SK-N-SH (cell line): ENCODE results near the gene EPB41L1. TPM values are rescaled to one million over a fixed set of nuclear protein-coding genes. Genes with fewer than 3 reads are reported as not detected.

Experiments used
- CTCF ChIA-PET: fragments of 300-600, 350-600 bp; formaldehyde crosslinking; extraction: SDS; loops from one replicate; lab custom pipeline; 2021; lab: Yijun Ruan, JAX
- POLR2A ChIA-PET: fragments of 350-600 bp; sonication (Branson Sonifier 250); formaldehyde crosslinking; extraction: SDS; loops from one replicate; lab custom pipeline; 2020; ENCODE audit warnings: antibody characterized with exemption, inconsistent platforms; lab: Yijun Ruan, JAX
- DNase-seq: peaks from one replicate; pipeline ENCODE4 v3.0.0; 2012
- H2AFZ ChIP-seq: fragments of 200-600 bp; sonication (generic); 2 replicates; pipeline ENCODE4 v1.8.1; 2016; ENCODE audit warnings: antibody characterized with exemption, mild to moderate bottlenecking, low read depth
- H3F3A ChIP-seq: fragments of 200-600 bp; sonication (generic); replicated peaks from 2 replicates; pipeline ENCODE3; 2016; ENCODE audit warnings: antibody characterized with exemption, mild to moderate bottlenecking; ENCODE audit not compliant: insufficient read depth
- H3K27ac ChIP-seq, 2 experiments: fragments of 200-500 bp in 1 of 2; fragments of 200-600 bp in 1 of 2; sonication (Bioruptor generic) in 1 of 2; sonication (generic), shearing (Covaris generic) in 1 of 2; 2 replicates each; pipeline versions ENCODE4 v1.5.1 to v1.6.1; 2014 to 2016; ENCODE audit warnings: low read depth in 2 of 2, inconsistent platforms in 1 of 2, low read length in 1 of 2, mild to moderate bottlenecking in 1 of 2, mixed read lengths in 1 of 2
- H3K27me3 ChIP-seq: fragments of 200-600 bp; sonication (generic), shearing (Covaris generic); 2 replicates; pipeline ENCODE4 v1.6.1; 2016; ENCODE audit warnings: mixed run types; ENCODE audit not compliant: insufficient read depth
- H3K36me3 ChIP-seq, 2 experiments: fragments of 200-500 bp in 1 of 2; fragments of 200-600 bp in 1 of 2; sonication (Bioruptor generic) in 1 of 2; sonication (generic) in 1 of 2; replicated peaks in 1 of 2; 2 replicates each; pipeline versions ENCODE3 to v1.5.1; 2014 to 2016; ENCODE audit warnings: low read length in 1 of 2, mild to moderate bottlenecking in 1 of 2; ENCODE audit not compliant: insufficient read depth in 2 of 2, control insufficient read depth in 1 of 2
- H3K4me1 ChIP-seq, 2 experiments: fragments of 200-500 bp in 1 of 2; fragments of 200-600 bp in 1 of 2; sonication (Bioruptor generic) in 1 of 2; sonication (generic), shearing (Covaris generic) in 1 of 2; 2 replicates each; pipeline versions ENCODE4 v1.5.1 to v1.6.1; 2014 to 2016; ENCODE audit warnings: low read depth in 1 of 2, low read length in 1 of 2, mixed run types in 1 of 2; ENCODE audit not compliant: insufficient read depth in 2 of 2, control insufficient read depth in 1 of 2
- H3K4me2 ChIP-seq: fragments of 200-600 bp; sonication (generic), shearing (Covaris generic); 2 replicates; pipeline ENCODE4 v1.6.1; 2017; ENCODE audit warnings: mixed run types
- H3K4me3 ChIP-seq, 2 experiments: fragments of 200-500 bp in 1 of 2; fragments of 200-600 bp in 1 of 2; sonication (Bioruptor generic) in 1 of 2; sonication (generic), shearing (Covaris generic) in 1 of 2; 2 replicates each; pipeline versions ENCODE4 v1.5.1 to v1.8.1; 2014 to 2016; ENCODE audit warnings: low read depth in 2 of 2, inconsistent platforms in 1 of 2, low read length in 1 of 2, mild to moderate bottlenecking in 1 of 2, mixed read lengths in 1 of 2, moderate library complexity in 1 of 2
- H3K79me2 ChIP-seq: fragments of 200-600 bp; sonication (generic); 2 replicates; pipeline ENCODE4 v1.8.1; 2017; ENCODE audit warnings: mild to moderate bottlenecking; ENCODE audit not compliant: insufficient read depth
- H3K9ac ChIP-seq: fragments of 200-600 bp; sonication (generic); 2 replicates; pipeline ENCODE4 v1.6.1; 2017; ENCODE audit warnings: mixed run types
- H3K9me2 ChIP-seq: fragments of 200-600 bp; sonication (generic); 2 replicates; pipeline ENCODE4 v1.6.1; 2017; ENCODE audit warnings: mixed run types
- H3K9me3 ChIP-seq: fragments of 200-600 bp; sonication (generic); 2 replicates; pipeline ENCODE4 v1.6.1; 2017; ENCODE audit warnings: mixed run types, mild to moderate bottlenecking, moderate library complexity
- H4K20me1 ChIP-seq: fragments of 200-600 bp; sonication (generic); 2 replicates; pipeline ENCODE4 v1.6.1; 2017; ENCODE audit warnings: mild to moderate bottlenecking, mixed run types; ENCODE audit not compliant: insufficient read depth
- CTCF ChIP-seq: fragments of 200-600 bp; sonication (generic); IDR thresholded peaks from 2 replicates; pipeline ENCODE4 v1.6.1; 2017; ENCODE audit warnings: antibody characterized with exemption, mild to moderate bottlenecking, moderate library complexity
- ELF1 ChIP-seq: IDR thresholded peaks from 2 replicates; pipeline ENCODE4 v1.4.0; 2012
- FOXM1 ChIP-seq: IDR thresholded peaks from 2 replicates; pipeline ENCODE4 v1.4.0; 2012; ENCODE audit warnings: low read depth, mild to moderate bottlenecking
- GABPA ChIP-seq: IDR thresholded peaks from 2 replicates; pipeline ENCODE4 v1.4.0; 2012; ENCODE audit warnings: low read depth, mild to moderate bottlenecking
- GATA2 ChIP-seq: sonication (generic); formaldehyde crosslinking; IDR thresholded peaks from 2 replicates; pipeline ENCODE4 v1.5.0; 2020; ENCODE audit warnings: mild to moderate bottlenecking, missing genetic modification reagents
- JUND ChIP-seq: IDR thresholded peaks from 2 replicates; pipeline ENCODE4 v1.4.0; 2012
- MXI1 ChIP-seq: IDR thresholded peaks from 2 replicates; pipeline ENCODE4 v1.6.1; 2012; ENCODE audit warnings: mild to moderate bottlenecking, low read depth, low read length, improper control_type of control experiment
- NRF1 ChIP-seq: IDR thresholded peaks from 2 replicates; pipeline ENCODE4 v1.6.1; 2012; ENCODE audit warnings: low read depth, mild to moderate bottlenecking, low read length
- RAD21 ChIP-seq: IDR thresholded peaks from 2 replicates; pipeline ENCODE4 v1.6.1; 2012; ENCODE audit warnings: mild to moderate bottlenecking, low read length
- RCOR1 ChIP-seq: fragments of 150-350 bp; IDR thresholded peaks from 2 replicates; pipeline ENCODE4 v1.6.1; 2017; ENCODE audit warnings: antibody characterized with exemption, low read length
- RFX5 ChIP-seq: IDR thresholded peaks from 2 replicates; pipeline ENCODE4 v1.6.1; 2012; ENCODE audit warnings: mild to moderate bottlenecking, improper control_type of control experiment, low read length
- SMC3 ChIP-seq: IDR thresholded peaks from 2 replicates; pipeline ENCODE4 v1.6.1; 2012; ENCODE audit warnings: low read depth, low read length, improper control_type of control experiment
- TCF12 ChIP-seq: IDR thresholded peaks from 2 replicates; pipeline ENCODE4 v1.4.0; 2012
- YY1 ChIP-seq: IDR thresholded peaks from 2 replicates; pipeline ENCODE4 v1.4.0; 2012; ENCODE audit warnings: low read depth, mild to moderate bottlenecking
- ZBTB33 ChIP-seq: IDR thresholded peaks from 2 replicates; pipeline ENCODE4 v1.4.0; 2012; ENCODE audit warnings: low read depth, borderline replicate concordance
- WGBS: methylation state at CpG from one replicate; pipeline ENCODE4 v1.1.6; 2017; ENCODE audit warnings: low lambda C conversion rate; 5-methylcytosine and 5-hydroxymethylcytosine counted together
- polyA plus RNA-seq, 3 experiments: library from polyadenylated mRNA; depleted of rRNA; stranded (reverse); fragments of >200 nt; gene quantifications; 2 replicates each; pipeline ENCODE4 v1.2.3, GENCODE V29; 2012
- TF ChIP-seq, protein P1 (sequence below): IDR thresholded peaks from 2 replicates; pipeline ENCODE4; 2012

The EPB41L1 gene
- polyA plus RNA-seq, 1 of the 3 experiments (the other 2 are of a cell fraction), result 26.1 TPM

DNA sequence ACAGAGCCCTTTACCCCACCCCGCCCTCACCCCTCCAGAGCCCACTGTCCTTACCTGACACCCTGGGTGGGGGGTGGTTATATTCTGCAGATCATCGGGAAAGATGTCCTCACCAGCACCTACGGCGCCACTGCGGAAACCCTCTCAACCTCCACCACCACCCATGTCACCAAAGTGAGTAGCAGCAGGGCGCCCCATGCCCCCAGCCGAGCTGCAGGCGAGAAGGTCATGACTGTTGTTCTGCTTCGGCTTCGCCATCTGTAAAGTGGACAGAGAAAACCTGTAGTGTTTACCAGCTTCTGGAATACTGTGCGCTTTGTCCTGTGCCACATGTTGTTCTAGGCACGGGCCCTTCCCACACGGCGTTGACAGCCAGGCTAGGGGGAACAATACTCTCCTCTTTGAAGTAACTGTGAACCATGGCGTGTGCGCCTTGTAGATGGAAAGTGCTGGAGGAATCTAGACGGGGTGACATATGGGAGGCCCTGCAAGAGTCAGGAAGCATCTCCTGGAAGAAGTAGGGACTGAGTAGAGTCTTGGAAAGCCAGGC is 65.2 kb downstream of the EPB41L1 start:
- H3K9me2 ChIP-seq, result no peaks in the 10 kb centered on the region
- CTCF ChIA-PET, result interaction anchor here (1.0 to 4.8 kb wide), 3 partner anchors 17 to 220 kb away, joined by 3 to 34 read pairs (median 3); no protein-coding TSS in a partner anchor
- no peaks in the 10 kb centered on the region for H4K20me1 ChIP-seq
- no peak overlapping the region for H3K9ac ChIP-seq
- H3K27ac ChIP-seq, result no peak overlapping the region
- no peak overlapping the region for H3K4me2 ChIP-seq
- H3K36me3 ChIP-seq, result peaks cover 0 to 13% of the 10 kb centered on the region in 2 experiments
- H3K9me3 ChIP-seq, result no peaks in the 10 kb centered on the region
- H2AFZ ChIP-seq, result no peak overlapping the region
- H3F3A ChIP-seq, result no peaks in the 10 kb centered on the region
- TF ChIP-seq JUND, result no peak
- TF ChIP-seq YY1, result no peak
- TF ChIP-seq CTCF, result no peak
- TF ChIP-seq RCOR1, result no peak
- no peak for TF ChIP-seq ZBTB33
- TF ChIP-seq NRF1, result no peak
- no peak for TF ChIP-seq MXI1
- no peaks in the 10 kb centered on the region for H3K79me2 ChIP-seq
- no peaks in the 10 kb centered on the region for H3K4me1 ChIP-seq
- 95% methylated on average over 17 of the region's 17 CpGs for WGBS
- H3K27me3 ChIP-seq, result no peaks in the 10 kb centered on the region
- no peak overlapping the region for H3K4me3 ChIP-seq
- no peak for DNase-seq
- POLR2A ChIA-PET, result no interaction called here

GRCh38 chr20:36225666-36226065 is 71.1 kb downstream of the EPB41L1 start:
- H3K4me2 ChIP-seq, result no peak overlapping the region

More at GRCh38 chr20:36225666-36226065, 71.1 kb downstream of the EPB41L1 start:
- Histone ChIP-seq H3K4me1 (no peaks in the 10 kb centered on the region), H2AFZ (no peak overlapping the region), H3K9me3 (no peaks in the 10 kb centered on the region), H3K27me3 (no peaks in the 10 kb centered on the region), H3K9ac (no peak overlapping the region), H3K9me2 (no peaks in the 10 kb centered on the region), H3K27ac (no peak overlapping the region), H3K79me2 (no peaks in the 10 kb centered on the region), H3F3A (no peaks in the 10 kb centered on the region), H4K20me1 (no peaks in the 10 kb centered on the region), H3K4me3 (no peak overlapping the region), H3K36me3 (peaks cover 5 to 15% of the 10 kb centered on the region in 2 experiments)
- DNase-seq, result no peak
- 97% methylated on average over 7 of the region's 7 CpGs for WGBS
- CTCF ChIA-PET, result interaction anchor here (1.3 kb wide), 1 partner anchor 22 kb away, joined by 3 read pairs; no protein-coding TSS in a partner anchor
- TF ChIP-seq ELF1 (no peak), GABPA (no peak), ZBTB33 (no peak), TCF12 (no peak), RAD21 (no peak), SMC3 (no peak), FOXM1 (no peak), GATA2 (CRISPR knock-in tag) (no peak), RFX5 (no peak), MXI1 (no peak)
- TF ChIP-seq, protein P1, sequence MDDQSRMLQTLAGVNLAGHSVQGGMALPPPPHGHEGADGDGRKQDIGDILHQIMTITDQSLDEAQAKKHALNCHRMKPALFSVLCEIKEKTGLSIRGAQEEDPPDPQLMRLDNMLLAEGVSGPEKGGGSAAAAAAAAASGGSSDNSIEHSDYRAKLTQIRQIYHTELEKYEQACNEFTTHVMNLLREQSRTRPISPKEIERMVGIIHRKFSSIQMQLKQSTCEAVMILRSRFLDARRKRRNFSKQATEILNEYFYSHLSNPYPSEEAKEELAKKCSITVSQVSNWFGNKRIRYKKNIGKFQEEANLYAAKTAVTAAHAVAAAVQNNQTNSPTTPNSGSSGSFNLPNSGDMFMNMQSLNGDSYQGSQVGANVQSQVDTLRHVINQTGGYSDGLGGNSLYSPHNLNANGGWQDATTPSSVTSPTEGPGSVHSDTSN, result no peak
- POLR2A ChIA-PET, result no interaction called here
